Measurements from ENCODE around the gene PCYOX1L.

The PCYOX1L gene

GRCh38 chr5:149357370-149358293 is at the start of gene PCYOX1L:
PCYOX1L (plus strand) TSS chr5:149358046; CDS start chr5:149358069, 23 bp downstream.
- peak; percentile 96 for DNase-seq (ENCODE audit: low spot score)

GRCh38 chr5:149309354-149309753 is 48.5 kb upstream of the PCYOX1L start:
- no peak for DNase-seq (ENCODE audit: low spot score)

- no peak for DNase-seq (ENCODE audit: low spot score)
These were observed 47.4 kb upstream of the PCYOX1L start for GRCh38 chr5:149310488-149310887.

GRCh38 chr5:149310947-149311658 is 46.7 kb upstream of the PCYOX1L start:
- DNase-seq (ENCODE audit: low spot score), result no peak

GRCh38 chr5:149313151-149313841 is 44.5 kb upstream of the PCYOX1L start:
- no peak for DNase-seq (ENCODE audit: low spot score)

GRCh38 chr5:149314571-149315111 is 43.2 kb upstream of the PCYOX1L start:
- DNase-seq (ENCODE audit: low spot score), result no peak

- DNase-seq (ENCODE audit: low spot score), result no peak
These were observed 42.1 kb upstream of the PCYOX1L start for GRCh38 chr5:149315753-149316152.

- DNase-seq (ENCODE audit: low spot score), result peak; percentile 41
These were observed 40.4 kb upstream of the PCYOX1L start for GRCh38 chr5:149317281-149318048.

GRCh38 chr5:149319174-149319573 is 38.7 kb upstream of the PCYOX1L start:
- no peak for DNase-seq (ENCODE audit: low spot score)

- DNase-seq (ENCODE audit: low spot score), result peak; percentile 61
These were observed 37.0 kb upstream of the PCYOX1L start for GRCh38 chr5:149320791-149321330.

GRCh38 chr5:149322518-149322917 is 35.3 kb upstream of the PCYOX1L start:
- DNase-seq (ENCODE audit: low spot score), result no peak

- DNase-seq (ENCODE audit: low spot score), result no peak
These were observed 34.6 kb upstream of the PCYOX1L start for GRCh38 chr5:149323210-149323609.

GRCh38 chr5:149323621-149324205 is 34.1 kb upstream of the PCYOX1L start:
- no peak for DNase-seq (ENCODE audit: low spot score)

GRCh38 chr5:149324641-149325040 is 33.2 kb upstream of the PCYOX1L start:
- DNase-seq (ENCODE audit: low spot score), result no peak

GRCh38 chr5:149325166-149325735 is 32.6 kb upstream of the PCYOX1L start:
- DNase-seq (ENCODE audit: low spot score), result no peak

GRCh38 chr5:149325894-149326293 is 32.0 kb upstream of the PCYOX1L start:
- no peak for DNase-seq (ENCODE audit: low spot score)

GRCh38 chr5:149326611-149327010 is 31.2 kb upstream of the PCYOX1L start:
- no peak for DNase-seq (ENCODE audit: low spot score)

GRCh38 chr5:149328177-149328576 is 29.7 kb upstream of the PCYOX1L start:
- no peak for DNase-seq (ENCODE audit: low spot score)

- DNase-seq (ENCODE audit: low spot score), result no peak
These were observed 24.0 kb upstream of the PCYOX1L start for GRCh38 chr5:149333711-149334443.

- DNase-seq (ENCODE audit: low spot score), result no peak
These were observed 20.1 kb upstream of the PCYOX1L start for GRCh38 chr5:149337736-149338135.
